T-helper 1 cell treated with Interleukin-12 subunit alpha and Interleukin-12 subunit beta and Interleukin-4 antibody, amounts not matched to agents 30 μg/mL and 1 μg/mL, for 36 hours (primary cell): ENCODE data around the gene DMGDH.

Source experiments
- H3K27ac Mint-ChIP-seq: one replicate; pipeline ENCODE4 v1.8.0; 2021; ENCODE audit warnings: mild to moderate bottlenecking, mixed read lengths
- H3K27me3 Mint-ChIP-seq: one replicate; pipeline ENCODE4 v1.8.0; 2021; ENCODE audit warnings: low read depth, mixed read lengths
- H3K36me3 Mint-ChIP-seq: one replicate; pipeline ENCODE4 v1.8.0; 2021; ENCODE audit warnings: low read depth, mixed read lengths
- H3K4me1 Mint-ChIP-seq: one replicate; pipeline ENCODE4 v1.8.0; 2021; ENCODE audit warnings: low read depth, mixed read lengths
- H3K4me3 Mint-ChIP-seq: one replicate; pipeline ENCODE4 v1.8.0; 2021; ENCODE audit warnings: mild to moderate bottlenecking, moderate library complexity, mixed read lengths
- H3K9me3 Mint-ChIP-seq: one replicate; pipeline ENCODE4 v1.8.0; 2021; ENCODE audit warnings: mixed read lengths

DMGDH gene

GRCh38 chr5:79042188-79042587, 27.3 kb downstream of the DMGDH start:
- Mint-ChIP-seq H3K4me3 (no peak overlapping the region), H3K4me1 (no peaks in the 10 kb centered on the region), H3K36me3 (no peaks in the 10 kb centered on the region), H3K9me3 (no peaks in the 10 kb centered on the region), H3K27me3 (peaks cover 18% of the 10 kb centered on the region), H3K27ac (no peak overlapping the region)

DNA sequence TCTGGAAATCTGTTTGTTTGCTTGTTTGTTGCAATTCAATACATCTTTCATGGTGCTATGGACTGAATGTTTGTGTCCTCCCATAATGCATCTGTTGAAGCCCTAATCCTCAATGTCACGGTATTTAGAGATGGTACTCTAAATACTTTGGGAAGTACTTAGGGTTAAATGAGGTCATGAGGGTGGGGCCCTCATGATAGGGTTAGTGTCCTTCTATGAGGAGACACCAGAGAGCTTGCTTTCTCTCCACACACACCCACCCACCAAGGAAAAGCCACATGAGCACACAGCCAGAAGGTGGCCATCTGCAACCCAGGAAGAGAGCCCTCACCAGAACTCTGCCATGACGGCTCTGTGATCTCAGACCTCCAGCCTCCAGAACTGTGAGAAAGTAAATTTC, 32.7 kb downstream of the DMGDH start:
- H3K9me3 Mint-ChIP-seq, result no peaks in the 10 kb centered on the region

GRCh38 chr5:79035237-79035636, 34.2 kb downstream of the DMGDH start:
- Mint-ChIP-seq H3K4me1 (no peaks in the 10 kb centered on the region), H3K27ac (no peak overlapping the region), H3K9me3 (no peaks in the 10 kb centered on the region), H3K36me3 (no peaks in the 10 kb centered on the region), H3K4me3 (no peak overlapping the region), H3K27me3 (peaks cover 3% of the 10 kb centered on the region)

More for the DNA sequence above, 32.7 kb downstream of the DMGDH start:
- no peaks in the 10 kb centered on the region for H3K36me3 Mint-ChIP-seq
- peaks cover 9% of the 10 kb centered on the region for H3K27me3 Mint-ChIP-seq
- H3K4me3 Mint-ChIP-seq, result no peak overlapping the region
- no peaks in the 10 kb centered on the region for H3K4me1 Mint-ChIP-seq
- H3K27ac Mint-ChIP-seq, result no peak overlapping the region

DNA sequence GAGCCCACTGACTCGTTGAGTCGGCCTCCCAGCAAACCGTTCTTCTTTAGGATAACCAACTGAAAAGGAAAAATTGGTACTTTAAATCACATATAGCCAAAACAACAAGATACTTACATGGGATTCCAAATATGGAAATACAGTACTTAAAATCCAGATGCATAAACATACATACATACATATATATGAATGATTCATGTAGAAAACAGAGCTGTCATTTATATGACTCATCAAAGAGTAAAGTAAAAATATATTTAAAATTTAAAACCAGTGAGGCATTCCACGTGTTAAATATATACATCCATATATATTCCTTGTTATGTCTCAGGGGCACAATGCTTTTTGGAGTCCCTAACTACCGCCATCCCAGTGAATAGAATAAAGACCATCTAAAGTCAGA, 36.7 kb downstream of the DMGDH start:
- no peak overlapping the region for H3K27ac Mint-ChIP-seq
- H3K36me3 Mint-ChIP-seq, result no peaks in the 10 kb centered on the region
- peaks cover 7% of the 10 kb centered on the region for H3K27me3 Mint-ChIP-seq
- no peaks in the 10 kb centered on the region for H3K4me1 Mint-ChIP-seq
- no peak overlapping the region for H3K4me3 Mint-ChIP-seq
- H3K9me3 Mint-ChIP-seq, result no peaks in the 10 kb centered on the region

DNA sequence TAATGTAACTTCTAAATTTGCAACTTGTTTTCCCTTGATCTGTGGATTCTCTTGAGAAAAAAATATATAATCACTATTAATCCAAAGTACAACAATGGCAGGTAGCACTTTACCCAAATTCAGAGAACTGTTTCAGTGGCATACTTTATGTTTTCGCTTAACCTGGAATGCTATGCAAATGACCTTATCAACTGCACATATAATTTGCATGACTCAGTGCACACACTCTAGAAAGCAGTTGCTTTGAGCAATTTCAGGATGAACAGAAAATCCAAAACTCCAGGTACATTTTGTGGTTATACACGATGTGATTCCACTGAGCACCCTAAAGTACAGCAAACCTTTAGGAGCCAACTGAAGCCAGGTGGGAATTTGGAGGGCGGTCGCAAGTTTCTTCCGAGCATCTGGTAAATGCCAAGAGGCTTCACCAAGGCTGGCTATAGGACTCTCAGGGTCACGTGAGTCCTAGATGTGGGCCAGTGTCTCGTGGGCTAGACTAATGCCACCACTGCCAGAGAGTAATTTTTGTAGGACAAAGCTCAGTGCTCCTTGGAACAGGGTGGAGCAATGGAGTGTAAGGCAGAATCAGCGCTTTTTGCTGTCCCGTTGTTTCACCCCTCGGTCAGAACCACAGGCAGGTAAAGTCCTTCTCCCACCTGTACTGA, 37.3 kb downstream of the DMGDH start:
- H3K27ac Mint-ChIP-seq, result no peak overlapping the region
- no peak overlapping the region for H3K4me3 Mint-ChIP-seq
- H3K9me3 Mint-ChIP-seq, result no peaks in the 10 kb centered on the region
- H3K4me1 Mint-ChIP-seq, result no peaks in the 10 kb centered on the region
- no peaks in the 10 kb centered on the region for H3K36me3 Mint-ChIP-seq
- peaks cover 11% of the 10 kb centered on the region for H3K27me3 Mint-ChIP-seq

DNA sequence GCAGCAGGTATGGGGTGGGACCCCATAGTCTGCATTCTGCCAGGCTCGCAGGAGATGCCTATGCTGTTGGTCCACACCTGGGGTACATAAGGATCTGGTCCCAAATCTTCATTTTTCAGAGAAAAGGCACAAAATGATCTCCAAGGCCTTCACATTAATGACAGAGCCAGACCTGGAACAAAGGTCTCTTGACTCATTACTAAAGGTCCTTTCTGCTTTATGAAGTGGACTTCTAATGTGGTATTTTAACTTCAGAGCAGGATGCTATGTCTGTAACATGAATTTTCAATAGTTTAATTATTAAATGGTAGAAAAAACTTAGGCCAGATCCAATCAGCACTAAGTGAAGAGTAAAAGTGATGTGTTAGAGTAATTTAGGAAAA, 38.0 kb downstream of the DMGDH start:
- H3K4me1 Mint-ChIP-seq, result no peaks in the 10 kb centered on the region
- H3K36me3 Mint-ChIP-seq, result no peaks in the 10 kb centered on the region
- no peak overlapping the region for H3K4me3 Mint-ChIP-seq
- H3K9me3 Mint-ChIP-seq, result no peaks in the 10 kb centered on the region
- H3K27me3 Mint-ChIP-seq, result peaks cover 18% of the 10 kb centered on the region
- H3K27ac Mint-ChIP-seq, result no peak overlapping the region

GRCh38 chr5:79030663-79031484, 38.6 kb downstream of the DMGDH start:
- no peaks in the 10 kb centered on the region for H3K36me3 Mint-ChIP-seq
- no peak overlapping the region for H3K27ac Mint-ChIP-seq
- no peaks in the 10 kb centered on the region for H3K9me3 Mint-ChIP-seq
- H3K4me3 Mint-ChIP-seq, result no peak overlapping the region
- H3K4me1 Mint-ChIP-seq, result no peaks in the 10 kb centered on the region
- H3K27me3 Mint-ChIP-seq, result peaks cover 21% of the 10 kb centered on the region

GRCh38 chr5:79025054-79025472, 44.4 kb downstream of the DMGDH start:
- peaks cover 8% of the 10 kb centered on the region for H3K4me1 Mint-ChIP-seq
- no peak overlapping the region for H3K27ac Mint-ChIP-seq
- H3K9me3 Mint-ChIP-seq, result no peaks in the 10 kb centered on the region
- peaks cover 69% of the 10 kb centered on the region for H3K27me3 Mint-ChIP-seq
- no peaks in the 10 kb centered on the region for H3K36me3 Mint-ChIP-seq
- H3K4me3 Mint-ChIP-seq, result peak overlapping the region; percentile 21

- H3K9me3 Mint-ChIP-seq, result no peaks in the 10 kb centered on the region
- peaks cover 73% of the 10 kb centered on the region for H3K27me3 Mint-ChIP-seq
- no peak overlapping the region for H3K27ac Mint-ChIP-seq
- H3K4me3 Mint-ChIP-seq, result no peak overlapping the region
- no peaks in the 10 kb centered on the region for H3K36me3 Mint-ChIP-seq
- peaks cover 8% of the 10 kb centered on the region for H3K4me1 Mint-ChIP-seq
These were observed 45.5 kb downstream of the DMGDH start for GRCh38 chr5:79023947-79024346.

DNA sequence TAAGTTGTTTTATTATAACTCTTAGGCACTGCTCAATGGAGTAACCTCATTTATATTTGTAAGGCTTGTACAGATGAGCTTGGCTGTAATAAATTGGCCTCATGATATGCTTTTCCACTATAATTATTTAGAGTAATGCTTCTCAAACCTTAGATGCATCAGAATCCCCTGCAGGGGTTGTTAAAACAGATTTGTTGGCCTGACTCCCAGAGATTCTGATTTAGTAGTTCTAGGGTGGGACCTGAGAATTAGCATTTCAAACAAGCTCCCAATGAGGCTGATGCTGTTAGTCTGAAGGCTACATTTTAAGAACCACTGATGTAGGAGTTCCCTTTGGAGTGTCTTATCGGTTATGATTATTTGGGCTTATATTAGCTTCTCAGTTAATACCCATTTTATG, 46.1 kb downstream of the DMGDH start:
- Mint-ChIP-seq H3K9me3 (no peaks in the 10 kb centered on the region), H3K27ac (no peak overlapping the region), H3K36me3 (no peaks in the 10 kb centered on the region), H3K4me3 (no peak overlapping the region), H3K4me1 (peaks cover 8% of the 10 kb centered on the region), H3K27me3 (peaks cover 72% of the 10 kb centered on the region)

GRCh38 chr5:79022771-79023170, 46.7 kb downstream of the DMGDH start:
- no peaks in the 10 kb centered on the region for H3K9me3 Mint-ChIP-seq
- peaks cover 72% of the 10 kb centered on the region for H3K27me3 Mint-ChIP-seq
- no peak overlapping the region for H3K27ac Mint-ChIP-seq
- peaks cover 8% of the 10 kb centered on the region for H3K4me1 Mint-ChIP-seq
- H3K4me3 Mint-ChIP-seq, result no peak overlapping the region
- no peaks in the 10 kb centered on the region for H3K36me3 Mint-ChIP-seq

DNA sequence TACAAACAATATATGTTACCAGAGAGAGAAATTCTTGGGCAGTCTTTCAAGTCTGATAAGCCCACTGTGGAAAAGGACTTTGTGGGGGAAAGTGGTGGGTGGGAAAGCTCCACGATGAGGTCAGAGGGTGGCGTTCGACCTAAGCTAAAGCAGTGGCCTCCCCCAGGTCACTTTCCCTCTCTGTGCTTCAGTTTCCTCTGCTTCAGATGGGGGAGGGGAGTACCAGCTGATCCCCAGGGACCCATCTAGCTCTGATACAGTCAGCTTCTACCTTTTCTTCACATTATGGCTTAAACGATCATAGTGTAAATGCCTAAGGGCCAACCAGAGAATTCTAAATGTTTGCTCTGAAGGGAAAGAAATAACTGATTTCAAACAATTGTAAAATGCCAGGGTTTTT, 47.7 kb downstream of the DMGDH start:
- Mint-ChIP-seq H3K27me3 (peaks cover 72% of the 10 kb centered on the region), H3K27ac (no peak overlapping the region), H3K4me3 (no peak overlapping the region), H3K9me3 (no peaks in the 10 kb centered on the region), H3K36me3 (no peaks in the 10 kb centered on the region), H3K4me1 (peaks cover 8% of the 10 kb centered on the region)

- Mint-ChIP-seq H3K4me1 (peaks cover 8% of the 10 kb centered on the region), H3K36me3 (no peaks in the 10 kb centered on the region), H3K9me3 (no peaks in the 10 kb centered on the region), H3K27me3 (peaks cover 71% of the 10 kb centered on the region), H3K27ac (no peak overlapping the region), H3K4me3 (no peak overlapping the region)
These were observed 48.5 kb downstream of the DMGDH start for GRCh38 chr5:79020861-79021561.

- no peak overlapping the region for H3K4me3 Mint-ChIP-seq
- H3K27ac Mint-ChIP-seq, result no peak overlapping the region
- no peaks in the 10 kb centered on the region for H3K4me1 Mint-ChIP-seq
- H3K27me3 Mint-ChIP-seq, result peaks cover 50% of the 10 kb centered on the region
- no peaks in the 10 kb centered on the region for H3K36me3 Mint-ChIP-seq
- no peaks in the 10 kb centered on the region for H3K9me3 Mint-ChIP-seq
These were observed 54.8 kb downstream of the DMGDH start for GRCh38 chr5:79014631-79015030.

GRCh38 chr5:79011869-79012268, 57.6 kb downstream of the DMGDH start:
- no peaks in the 10 kb centered on the region for H3K36me3 Mint-ChIP-seq
- no peak overlapping the region for H3K4me3 Mint-ChIP-seq
- no peaks in the 10 kb centered on the region for H3K4me1 Mint-ChIP-seq
- H3K27me3 Mint-ChIP-seq, result peaks cover 42% of the 10 kb centered on the region
- no peak overlapping the region for H3K27ac Mint-ChIP-seq
- H3K9me3 Mint-ChIP-seq, result no peaks in the 10 kb centered on the region
